CD14-positive monocyte (primary cell): ENCODE data around the gene SELENOO. TPM values are rescaled to one million over a fixed set of nuclear protein-coding genes. Genes with fewer than 3 reads are reported as not detected.

Source experiments
- DNase-seq, 3 donors: peaks; one replicate each; pipeline ENCODE4 v3.0.0-alpha.2; 2011 to 2022
- H2AFZ ChIP-seq: 2 replicates; pipeline ENCODE4 v1.6.0; 2012; ENCODE audit warnings: mild to moderate bottlenecking, low read depth, low read length, inconsistent platforms; ENCODE audit not compliant: insufficient read depth, poor library complexity, severe bottlenecking
- H3K27ac ChIP-seq, 2 donors: 1 replicate in 1 of 2; 2 replicates in 1 of 2; pipeline ENCODE4 v1.5.1; 2012 to 2013; ENCODE audit warnings: low read length in 2 of 2, control low read depth in 1 of 2, inconsistent platforms in 1 of 2, low read depth in 1 of 2, mild to moderate bottlenecking in 1 of 2
- H3K27me3 ChIP-seq, 2 donors: one replicate each; pipeline versions ENCODE4 v1.6.0 to v1.6.1; 2011 to 2013; ENCODE audit warnings: low read length in 2 of 2; ENCODE audit not compliant: control insufficient read depth in 2 of 2, insufficient read depth in 2 of 2
- H3K36me3 ChIP-seq, 2 donors: replicated peaks in 1 of 2; 1 replicate in 1 of 2; 2 replicates in 1 of 2; pipeline versions ENCODE4 v1.5.1 to v1.6.1; 2012 to 2013; ENCODE audit warnings: low read length in 2 of 2, control low read depth in 1 of 2, inconsistent platforms in 1 of 2, mild to moderate bottlenecking in 1 of 2; ENCODE audit not compliant: insufficient read depth in 2 of 2, control insufficient read depth in 1 of 2
- H3K4me1 ChIP-seq, 2 donors: 1 replicate in 1 of 2; 2 replicates in 1 of 2; pipeline versions ENCODE4 v1.5.1 to v1.6.1; 2012 to 2013; ENCODE audit warnings: low read length in 2 of 2, control low read depth in 1 of 2, inconsistent platforms in 1 of 2, mild to moderate bottlenecking in 1 of 2, moderate library complexity in 1 of 2; ENCODE audit not compliant: insufficient read depth in 2 of 2, control insufficient read depth in 1 of 2
- H3K4me2 ChIP-seq: replicated peaks from 2 replicates; pipeline ENCODE3; 2012; ENCODE audit warnings: low read length, moderate library complexity, mild to moderate bottlenecking; ENCODE audit not compliant: poor library complexity, severe bottlenecking; ENCODE audit errors: extremely low read depth
- H3K4me3 ChIP-seq, 3 experiments: fragments of 200-600 bp in 1 of 3; sonication (generic) in 1 of 3; replicated peaks in 1 of 3; 1 replicate in 2 of 3; 2 replicates in 1 of 3; pipeline ENCODE4 v1.5.1; 2011 to 2013; ENCODE audit warnings: low read length in 3 of 3, mild to moderate bottlenecking in 3 of 3, control low read depth in 2 of 3, low read depth in 2 of 3, inconsistent platforms in 1 of 3, moderate library complexity in 1 of 3
- H3K79me2 ChIP-seq: 2 replicates; pipeline ENCODE4 v1.6.0; 2012; ENCODE audit warnings: mild to moderate bottlenecking, control low read depth, inconsistent platforms, low read length, moderate library complexity; ENCODE audit not compliant: insufficient read depth
- H3K9ac ChIP-seq: 2 replicates; pipeline ENCODE4 v1.6.0; 2017; ENCODE audit warnings: low read length, mild to moderate bottlenecking; ENCODE audit not compliant: insufficient read depth, poor library complexity, severe bottlenecking
- H3K9me3 ChIP-seq, 2 donors: replicated peaks in 1 of 2; 1 replicate in 1 of 2; 2 replicates in 1 of 2; pipeline versions ENCODE4 v1.5.1 to v1.6.1; 2012 to 2013; ENCODE audit warnings: low read length in 2 of 2, control low read depth in 1 of 2; ENCODE audit not compliant: control insufficient read depth in 1 of 2, insufficient read depth in 1 of 2
- H4K20me1 ChIP-seq: 2 replicates; pipeline ENCODE4 v1.6.0; 2012; ENCODE audit warnings: mild to moderate bottlenecking, low read length, control low read depth, moderate library complexity; ENCODE audit not compliant: insufficient read depth
- H3K27ac Mint-ChIP-seq, 7 donors: one replicate each; pipeline ENCODE4 v1.8.0; 2020; ENCODE audit warnings: mild to moderate bottlenecking in 7 of 7, mixed read lengths in 7 of 7, moderate library complexity in 6 of 7, inconsistent platforms in 2 of 7
- H3K27me3 Mint-ChIP-seq, 3 donors: one replicate each; pipeline ENCODE4 v1.8.0; 2021 to 2022; ENCODE audit warnings: low read depth in 3 of 3, mild to moderate bottlenecking in 3 of 3, mixed read lengths in 3 of 3, moderate library complexity in 3 of 3, inconsistent platforms in 1 of 3
- H3K36me3 Mint-ChIP-seq, 2 donors: one replicate each; pipeline ENCODE4 v1.8.0; 2020; ENCODE audit warnings: mixed read lengths in 2 of 2, inconsistent platforms in 1 of 2, mild to moderate bottlenecking in 1 of 2
- H3K4me1 Mint-ChIP-seq: one replicate; pipeline ENCODE4 v1.8.0; 2020; ENCODE audit warnings: mild to moderate bottlenecking, mixed read lengths
- H3K4me3 Mint-ChIP-seq, 2 donors: one replicate each; pipeline ENCODE4 v1.8.0; 2020; ENCODE audit warnings: mild to moderate bottlenecking in 2 of 2, mixed read lengths in 2 of 2, moderate library complexity in 1 of 2
- H3K9me3 Mint-ChIP-seq, 7 donors: one replicate each; pipeline ENCODE4 v1.8.0; 2020 to 2022; ENCODE audit warnings: mixed read lengths in 7 of 7, mild to moderate bottlenecking in 6 of 7, moderate library complexity in 6 of 7, inconsistent platforms in 2 of 7
- CTCF ChIP-seq: fragments of 200-600 bp; IDR thresholded peaks from one replicate; pipeline ENCODE4 v1.8.0; 2022; ENCODE audit warnings: antibody characterized with exemption, mild to moderate bottlenecking
- WGBS: methylation state at CpG from one replicate; pipeline ENCODE4 v1.1.5; 2013; ENCODE audit warnings: missing lambda C conversion rate; ENCODE audit not compliant: insufficient coverage; 5-methylcytosine and 5-hydroxymethylcytosine counted together
- intact Hi-C, 2 donors: fragments of 100-400 bp; cut with micrococcal nuclease; formaldehyde crosslinking; loops; one replicate each; pipeline versions ENCODE4 v1.15.0 to v1.15.1; 2023
- polyA plus RNA-seq, 3 donors: library from polyadenylated mRNA; depleted of rRNA in 1 of 3; unstranded in 2 of 3; stranded (reverse) in 1 of 3; fragments of 300-500 nt in 2 of 3; fragments of >200 nt in 1 of 3; fragmentation: Illumina TruSeq in 2 of 3; gene quantifications; 1 replicate in 2 of 3; 2 replicates in 1 of 3; pipeline ENCODE4 v1.2.3, GENCODE V29; 2012 to 2021

Gene SELENOO
- polyA plus RNA-seq, 3 donors: 2.7 to 76.9 (median 8.7) TPM

- Mint-ChIP-seq H3K27me3 (peaks cover 0 to 2% (median 0%) of the 10 kb centered on the region in 3 donors), H3K36me3 (peaks cover 53 to 88% of the 10 kb centered on the region in 2 donors), H3K4me1 (no peaks in the 10 kb centered on the region), H3K9me3 (peaks cover 0 to 1% (median 0%) of the 10 kb centered on the region in 7 donors), H3K4me3 (no peak overlapping the region), H3K27ac (peak overlapping the region in 1 of 7 donors; percentile 15)
- Histone ChIP-seq H3K9ac (no peak overlapping the region), H3K36me3 (peaks cover 54 to 74% of the 10 kb centered on the region in 2 donors), H3K79me2 (no peaks in the 10 kb centered on the region), H3K27ac (no peak overlapping the region), H3K9me3 (no peaks in the 10 kb centered on the region), H4K20me1 (peaks cover 11% of the 10 kb centered on the region), H3K4me3 (no peak overlapping the region), H3K27me3 (no peaks in the 10 kb centered on the region), H2AFZ (no peak overlapping the region), H3K4me1 (no peaks in the 10 kb centered on the region), H3K4me2 (no peak overlapping the region)
- no peak for TF ChIP-seq CTCF
- DNase-seq: no peak
- WGBS: 99% methylated on average over 12 of the region's 16 CpGs
- intact Hi-C loops: no loop called here
Measured at GRCh38 chr22:50229370-50229769, 28.6 kb downstream of the SELENOO start.

GRCh38 chr22:50232481-50233151 lies 31.8 kb downstream of the SELENOO start:
- peaks cover 26% of the 10 kb centered on the region for H4K20me1 ChIP-seq
- TF ChIP-seq CTCF: no peak
- H3K9me3 ChIP-seq: no peaks in the 10 kb centered on the region
- H3K9ac ChIP-seq: no peak overlapping the region
- Mint-ChIP-seq H3K36me3 (peaks cover 50 to 92% of the 10 kb centered on the region in 2 donors), H3K9me3 (peaks cover 0 to 6% (median 0%) of the 10 kb centered on the region in 7 donors), H3K27ac (no peak overlapping the region), H3K4me3 (no peak overlapping the region), H3K4me1 (no peaks in the 10 kb centered on the region), H3K27me3 (peaks cover 0 to 2% (median 0%) of the 10 kb centered on the region in 3 donors)
- no peaks in the 10 kb centered on the region for H3K27me3 ChIP-seq
- WGBS: 98% methylated on average over 17 of the region's 20 CpGs
- peaks cover 25% of the 10 kb centered on the region for H3K79me2 ChIP-seq
- H3K4me2 ChIP-seq: no peak overlapping the region
- H3K27ac ChIP-seq: no peak overlapping the region
- H3K4me1 ChIP-seq: no peaks in the 10 kb centered on the region
- H2AFZ ChIP-seq: no peak overlapping the region
- no peak overlapping the region for H3K4me3 ChIP-seq
- peaks cover 45 to 58% of the 10 kb centered on the region in 2 donors for H3K36me3 ChIP-seq
- no peak for DNase-seq
- intact Hi-C loops: no loop called here
